GM23338 (cell line): ENCODE results near the gene CD84. TPM values are rescaled to one million over a fixed set of nuclear protein-coding genes. Genes with fewer than 3 reads are reported as not detected.

Experiments used
- ATAC-seq: fragments of 200-7000 bp; cut with Tn5 transposase; 3 replicates; pipeline ENCODE4 v1.9.1; 2020
- DNase-seq: peaks from one replicate; pipeline ENCODE4 v3.0.0-alpha.2; 2015; ENCODE audit warnings: low spot score
- H2AFZ ChIP-seq: fragments of 200-600 bp; sonication (generic); 2 replicates; pipeline ENCODE4 v1.8.0; 2016; ENCODE audit warnings: antibody characterized with exemption, mild to moderate bottlenecking, moderate library complexity
- H3F3A ChIP-seq: fragments of 200-600 bp; sonication (generic); replicated peaks from 2 replicates; pipeline ENCODE4 v1.8.0; 2017; ENCODE audit warnings: antibody characterized with exemption, mixed run types, low read depth
- H3K27ac ChIP-seq: fragments of 200-600 bp; sonication (generic); 2 replicates; pipeline ENCODE4 v1.6.1; 2016; ENCODE audit warnings: low read depth
- H3K27me3 ChIP-seq: fragments of 200-600 bp; sonication (generic); 2 replicates; pipeline ENCODE4 v1.8.0; 2016; ENCODE audit warnings: mild to moderate bottlenecking, mixed run types, moderate library complexity; ENCODE audit not compliant: insufficient read depth
- H3K36me3 ChIP-seq: fragments of 200-600 bp; sonication (generic); 2 replicates; pipeline ENCODE4 v1.8.0; 2016; ENCODE audit warnings: mild to moderate bottlenecking; ENCODE audit not compliant: insufficient read depth
- H3K4me1 ChIP-seq: fragments of 200-600 bp; sonication (generic); 2 replicates; pipeline ENCODE4 v1.8.0; 2016; ENCODE audit warnings: mild to moderate bottlenecking, moderate library complexity; ENCODE audit not compliant: insufficient read depth
- H3K4me2 ChIP-seq: fragments of 200-600 bp; sonication (generic); 2 replicates; pipeline ENCODE4 v1.7.1; 2017; ENCODE audit warnings: mixed run types
- H3K4me3 ChIP-seq: fragments of 200-600 bp; sonication (generic); 2 replicates; pipeline ENCODE4 v1.6.1; 2016; ENCODE audit warnings: mixed run types
- H3K79me2 ChIP-seq: fragments of 200-600 bp; sonication (generic); replicated peaks from 2 replicates; pipeline ENCODE4 v1.8.0; 2017; ENCODE audit warnings: mild to moderate bottlenecking; ENCODE audit not compliant: insufficient read depth
- H3K9me2 ChIP-seq: fragments of 200-600 bp; sonication (generic); 2 replicates; pipeline ENCODE4 v1.8.0; 2017; ENCODE audit not compliant: insufficient read depth
- H4K20me1 ChIP-seq: fragments of 200-600 bp; sonication (generic); replicated peaks from 2 replicates; pipeline ENCODE4 v1.8.0; 2017; ENCODE audit warnings: mild to moderate bottlenecking; ENCODE audit not compliant: insufficient read depth
- H3K27ac Mint-ChIP-seq: 2 replicates; pipeline ENCODE4 v1.8.0; 2020; ENCODE audit warnings: inconsistent platforms, mild to moderate bottlenecking, moderate library complexity, mixed read lengths
- H3K27me3 Mint-ChIP-seq: 3 replicates; pipeline ENCODE4 v1.8.0; 2022; ENCODE audit warnings: low read depth, mild to moderate bottlenecking, moderate library complexity, mixed read lengths, inconsistent platforms; ENCODE audit not compliant: insufficient read depth, poor library complexity
- H3K36me3 Mint-ChIP-seq: 3 replicates; pipeline ENCODE4 v1.8.0; 2021; ENCODE audit warnings: low read depth, mild to moderate bottlenecking, inconsistent platforms, moderate library complexity, mixed read lengths
- H3K4me1 Mint-ChIP-seq: 3 replicates; pipeline ENCODE4 v1.8.0; 2020; ENCODE audit warnings: mild to moderate bottlenecking, inconsistent platforms, mixed read lengths
- H3K4me3 Mint-ChIP-seq: 3 replicates; pipeline ENCODE4 v1.8.0; 2021; ENCODE audit warnings: moderate library complexity, mild to moderate bottlenecking, inconsistent platforms, mixed read lengths
- H3K9me3 Mint-ChIP-seq: 3 replicates; pipeline ENCODE4 v1.8.0; 2020; ENCODE audit warnings: moderate library complexity, mild to moderate bottlenecking, inconsistent platforms, mixed read lengths
- CREB1 ChIP-seq: fragments of 250-450 bp; sonication (Bioruptor Pico); IDR thresholded peaks from 2 replicates; pipeline ENCODE4 v1.5.0; 2020; ENCODE audit warnings: low read depth, mild to moderate bottlenecking, moderate library complexity
- CTCF ChIP-seq, 2 experiments: fragments of 200-600 bp in 1 of 2; sonication (generic) in 1 of 2; conservative IDR thresholded peaks; 2 replicates each; pipeline versions ENCODE4 v1.5.1 to v1.6.1; 2016 to 2017; ENCODE audit warnings: antibody characterized with exemption in 2 of 2, low read depth in 2 of 2, mild to moderate bottlenecking in 2 of 2, moderate library complexity in 1 of 2
- ETS1 ChIP-seq: IDR thresholded peaks from 2 replicates; pipeline ENCODE4 v1.6.1; 2016; ENCODE audit warnings: antibody characterized with exemption
- EZH2 ChIP-seq: fragments of 200-600 bp; sonication (generic); IDR thresholded peaks from one replicate; pipeline ENCODE4 v1.8.0; 2017; ENCODE audit warnings: antibody characterized with exemption, mild to moderate bottlenecking, low read depth; ENCODE audit not compliant: unreplicated experiment
- EZH2phosphoT487 ChIP-seq: fragments of 200-600 bp; sonication (generic); IDR thresholded peaks from one replicate; pipeline ENCODE4 v1.8.1; 2018; ENCODE audit warnings: antibody characterized with exemption; ENCODE audit not compliant: unreplicated experiment
- JUNB ChIP-seq: IDR thresholded peaks from one replicate; pipeline ENCODE4 v1.6.1; 2016; ENCODE audit warnings: antibody characterized with exemption; ENCODE audit not compliant: unreplicated experiment
- NANOG ChIP-seq: IDR thresholded peaks from 2 replicates; pipeline ENCODE4 v1.6.1; 2016; ENCODE audit warnings: antibody characterized with exemption, borderline replicate concordance
- POLR2AphosphoS5 ChIP-seq: IDR thresholded peaks from 2 replicates; pipeline ENCODE4 v1.6.1; 2016; ENCODE audit warnings: antibody characterized with exemption, low read depth
- REST ChIP-seq: IDR thresholded peaks from one replicate; pipeline ENCODE4 v1.6.1; 2018; ENCODE audit warnings: antibody characterized with exemption; ENCODE audit not compliant: unreplicated experiment
- STAT1 ChIP-seq: IDR thresholded peaks from one replicate; pipeline ENCODE4 v1.6.1; 2016; ENCODE audit warnings: antibody characterized with exemption; ENCODE audit not compliant: unreplicated experiment
- ZNF114 ChIP-seq: fragments of 250-450 bp; sonication (Bioruptor Pico); IDR thresholded peaks from 2 replicates; pipeline ENCODE4 v1.5.0; 2020; ENCODE audit warnings: mild to moderate bottlenecking, moderate library complexity
- ZNF331 ChIP-seq: fragments of 250-450 bp; sonication (Bioruptor Pico); IDR thresholded peaks from 2 replicates; pipeline ENCODE4 v1.5.0; 2020; ENCODE audit warnings: low read depth, mild to moderate bottlenecking, moderate library complexity
- ZNF462 ChIP-seq: fragments of 250-450 bp; sonication (Bioruptor Pico); IDR thresholded peaks from 2 replicates; pipeline ENCODE4 v1.5.0; 2020; ENCODE audit warnings: mild to moderate bottlenecking, moderate library complexity
- polyA plus RNA-seq: library from polyadenylated mRNA; unstranded; fragments of >200 nt; fragmentation: Nextera tagmentation; extraction: Ambion mirVana; gene quantifications from 2 replicates; pipeline ENCODE4 v1.2.1, GENCODE V29; 2016
- total RNA-seq: library from RNA; depleted of rRNA; stranded (reverse); fragments of >200 nt; shearing (Covaris generic); gene quantifications from 2 replicates; pipeline ENCODE4 v1.2.3, GENCODE V29; 2014

Gene CD84
- total and polyA plus RNA-seq, 2 experiments from 2014 or later, result not detected

- no peak overlapping the region for H3K4me3 Mint-ChIP-seq
- Histone ChIP-seq H3K4me3 (no peak overlapping the region), H3K36me3 (no peaks in the 10 kb centered on the region), H3K4me1 (peaks cover 26% of the 10 kb centered on the region), H3K9me2 (no peaks in the 10 kb centered on the region), H3K27me3 (no peaks in the 10 kb centered on the region), H2AFZ (no peak overlapping the region), H4K20me1 (no peaks in the 10 kb centered on the region), H3K79me2 (no peaks in the 10 kb centered on the region), H3F3A (no peaks in the 10 kb centered on the region), H3K27ac (no peak overlapping the region), H3K4me2 (no peak overlapping the region)
- H3K27ac Mint-ChIP-seq, result no peak overlapping the region
- no peaks in the 10 kb centered on the region for H3K36me3 Mint-ChIP-seq
- no peak for TF ChIP-seq STAT1
- no peak for TF ChIP-seq EZH2phosphoT487
- no peak for TF ChIP-seq ZNF114
- no peak for TF ChIP-seq JUNB
- TF ChIP-seq CTCF (conservative IDR thresholded peaks at IDR 0.05; ENCODE audit: low read depth in 2 of 2), result no peak
- no peak for TF ChIP-seq EZH2
- TF ChIP-seq ETS1, result no peak
- TF ChIP-seq CREB1, result no peak
- TF ChIP-seq REST, result no peak
- no peak for TF ChIP-seq ZNF462 (CRISPR knock-in tag)
- TF ChIP-seq ZNF331 (CRISPR knock-in tag), result no peak
- TF ChIP-seq NANOG, result no peak
- no peak for TF ChIP-seq POLR2AphosphoS5
- H3K4me1 Mint-ChIP-seq, result peaks cover 27% of the 10 kb centered on the region
- H3K27me3 Mint-ChIP-seq, result peaks cover 4% of the 10 kb centered on the region
- no peak for ATAC-seq
- H3K9me3 Mint-ChIP-seq, result peaks cover 6% of the 10 kb centered on the region; the same call in 2 of the 3 replicates
- DNase-seq, result no peak
Observed at GRCh38 chr1:160521554-160521953, 57.7 kb downstream of the CD84 start.
